ENCODE data around the gene MARCHF6. TPM values are rescaled to one million over a fixed set of nuclear protein-coding genes. Genes with fewer than 3 reads are reported as not detected.

MARCHF6 gene
- total RNA-seq, 3 donors from 2014 or later, result 141 to 205 (median 165) TPM

- H3K9me3 ChIP-seq, result no peaks in the 10 kb centered on the region
- intact Hi-C loops (cut with DNase I, micrococcal nuclease), result no loop called here
- peaks cover 6% of the 10 kb centered on the region for H3K36me3 ChIP-seq (ENCODE audit: low read depth)
- H3K4me1 ChIP-seq (ENCODE audit: low read depth), result peaks cover 3% of the 10 kb centered on the region
- no peak overlapping the region for H3K4me3 ChIP-seq
- DNase-seq (no peak), ATAC-seq (no peak)
- TF ChIP-seq CTCF (IDR thresholded peaks at IDR 0.05), result no peak
Measured at GRCh38 chr5:10400411-10400810, 46.9 kb downstream of the MARCHF6 start.

DNA sequence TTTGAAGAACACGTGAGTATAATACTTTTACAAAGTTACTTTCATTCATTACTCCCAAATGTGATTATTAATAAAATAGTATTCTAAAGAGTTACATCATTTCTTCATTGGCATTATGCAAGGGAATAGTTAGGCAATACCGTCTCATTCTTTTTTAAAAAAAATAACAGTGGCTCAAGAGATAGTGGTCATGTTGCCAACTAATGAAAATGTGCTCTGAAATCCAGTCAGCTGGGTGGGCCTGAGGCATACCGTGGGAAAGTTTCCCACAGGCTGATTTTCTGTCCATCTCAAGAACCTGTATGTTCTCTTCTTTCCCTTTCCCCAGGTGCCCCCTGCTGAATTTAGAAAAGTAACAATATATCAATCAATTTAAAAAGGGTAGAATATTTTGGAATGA lies 47.3 kb downstream of the MARCHF6 start:
- ATAC-seq (no peak), DNase-seq (no peak)
- Histone ChIP-seq H3K9me3 (no peaks in the 10 kb centered on the region), H3K4me1 (ENCODE audit: low read depth) (peaks cover 3% of the 10 kb centered on the region), H3K36me3 (ENCODE audit: low read depth) (peaks cover 6% of the 10 kb centered on the region), H3K4me3 (no peak overlapping the region)
- intact Hi-C loops (cut with DNase I, micrococcal nuclease), result no loop called here
- no peak for TF ChIP-seq CTCF (IDR thresholded peaks at IDR 0.05)

GRCh38 chr5:10401498-10401897 lies 48.0 kb downstream of the MARCHF6 start:
- peaks cover 3% of the 10 kb centered on the region for H3K4me1 ChIP-seq (ENCODE audit: low read depth)
- no peak for TF ChIP-seq CTCF (IDR thresholded peaks at IDR 0.05)
- ATAC-seq (no peak), DNase-seq (no peak)
- intact Hi-C loops (cut with DNase I, micrococcal nuclease), result no loop called here
- H3K9me3 ChIP-seq, result no peaks in the 10 kb centered on the region
- peaks cover 6% of the 10 kb centered on the region for H3K36me3 ChIP-seq (ENCODE audit: low read depth)
- no peak overlapping the region for H3K4me3 ChIP-seq

Other genes with a start within 250 kb of the MARCHF6 start
- gene ATPSCKMT, start 103.8 kb upstream of the MARCHF6 start, total RNA-seq, result 10 to 100 TPM; 15.9 to 19.3 (median 16.3) TPM
- gene CCT5, start 103.4 kb upstream of the MARCHF6 start, total RNA-seq, result 100 to 1,000 TPM; 120 to 155 (median 122) TPM
- 100 to 1,000 TPM in 1 of 3 donors, 10 to 100 TPM in 2; 81.4 to 210 (median 97.9) TPM for gene CMBL, start 45.8 kb upstream of the MARCHF6 start, total RNA-seq
- not detected for gene ROPN1L, start 88.2 kb downstream of the MARCHF6 start, total RNA-seq
- 1 to 10 TPM in 2 of 3 donors, under 1 TPM in 1; 0.96 to 3.3 (median 1.7) TPM for gene ANKRD33B, start 210.4 kb downstream of the MARCHF6 start, total RNA-seq